ENCODE data around the gene LGI4.

Gene LGI4

DNA sequence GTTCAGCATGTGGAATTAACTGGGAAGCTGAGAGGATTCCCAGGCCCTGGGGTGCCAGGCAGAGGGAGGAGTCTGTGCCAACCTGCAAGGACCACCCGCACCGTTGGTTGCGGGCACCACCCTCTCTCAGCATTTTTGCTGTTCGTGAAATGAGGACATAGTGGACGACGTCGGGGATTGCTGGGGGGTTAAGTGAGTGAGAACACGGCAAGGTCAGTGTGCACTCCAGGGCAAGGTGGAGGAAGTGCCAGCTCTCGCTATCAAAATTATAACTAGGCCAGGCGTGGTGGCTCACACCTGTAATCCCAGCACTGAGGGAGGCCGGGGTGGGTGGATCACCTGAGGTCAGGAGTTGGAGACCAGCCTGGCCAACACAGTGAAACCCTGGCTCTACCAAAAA is 17.1 kb downstream of the LGI4 start:
- Histone ChIP-seq H2AK5ac (ENCODE audit: low read length, severe bottlenecking) (no peak overlapping the region), H3K4me1 (ENCODE audit: control insufficient read depth, insufficient read depth, low read depth, low read length) (peaks cover 2% of the 10 kb centered on the region), H3K4ac (ENCODE audit: low read depth in 1 of 2, low read length in 2 of 2) (no peak overlapping the region), H2BK12ac (ENCODE audit: low read length in 2 of 2) (no peak overlapping the region), H3K4me2 (ENCODE audit: low read length, poor library complexity, severe bottlenecking) (no peak overlapping the region), H2AFZ (ENCODE audit: low read depth, low read length) (no peak overlapping the region), H3K4me3 (ENCODE audit: insufficient read depth in 1 of 2, low read depth in 1 of 2, low read length in 2 of 2) (no peak overlapping the region), H3K14ac (ENCODE audit: low read length in 2 of 2) (no peak overlapping the region), H3K79me1 (replicated peaks; ENCODE audit: low read length, poor library complexity, severe bottlenecking) (no peaks in the 10 kb centered on the region), H2BK15ac (ENCODE audit: low read depth, poor library complexity, severe bottlenecking) (no peak overlapping the region), H3K9me3 (ENCODE audit: control insufficient read depth, low read length) (no peaks in the 10 kb centered on the region), H2BK5ac (ENCODE audit: low read depth, low read length, poor library complexity, severe bottlenecking) (no peak overlapping the region), H3K36me3 (ENCODE audit: control insufficient read depth in 1 of 2, insufficient read depth in 2 of 2, low read depth in 1 of 2, low read length in 2 of 2) (no peaks in the 10 kb centered on the region), H3K18ac (ENCODE audit: low read depth in 1 of 2, low read length in 2 of 2) (no peak overlapping the region), H4K91ac (ENCODE audit: low read length) (no peak overlapping the region), H3K9ac (ENCODE audit: low read length) (no peak overlapping the region), H2BK120ac (ENCODE audit: low read depth, low read length) (no peak overlapping the region), H3K27ac (ENCODE audit: low read length, poor library complexity, severe bottlenecking) (no peak overlapping the region), H4K8ac (ENCODE audit: low read length) (no peak overlapping the region), H3K27me3 (ENCODE audit: control insufficient read depth in 1 of 2, insufficient read depth in 1 of 2, low read length in 2 of 2) (peaks cover 6 to 24% of the 10 kb centered on the region in 2 experiments), H3K23ac (ENCODE audit: low read length in 2 of 2) (no peak overlapping the region)
- DNase-seq = no peak
- WGBS = 83% methylated on average over 11 of the region's 11 CpGs

DNA sequence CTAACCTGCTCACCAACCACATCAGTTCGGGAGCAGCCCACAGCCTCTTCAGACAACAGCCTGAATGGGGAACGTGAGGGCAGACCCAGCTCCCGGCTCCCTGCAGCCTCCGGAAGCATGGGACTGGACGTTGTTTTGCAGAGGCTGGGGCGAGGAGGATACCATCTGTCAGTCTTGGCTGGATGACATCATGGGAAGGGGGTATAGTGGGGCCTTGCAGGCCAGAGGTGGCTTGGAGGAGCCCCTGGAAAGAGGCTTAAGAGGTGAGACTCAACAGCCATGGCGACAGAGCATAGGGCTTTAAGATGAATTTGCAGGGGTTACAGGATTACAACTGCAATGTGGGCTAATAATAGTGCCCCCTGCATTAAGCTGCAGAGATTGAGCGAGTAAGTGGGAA is 17.7 kb downstream of the LGI4 start:
- Histone ChIP-seq H3K14ac (ENCODE audit: low read length in 2 of 2) (no peak overlapping the region), H3K27me3 (ENCODE audit: control insufficient read depth in 1 of 2, insufficient read depth in 1 of 2, low read length in 2 of 2) (peaks cover 6 to 24% of the 10 kb centered on the region in 2 experiments), H3K18ac (ENCODE audit: low read depth in 1 of 2, low read length in 2 of 2) (no peak overlapping the region), H4K8ac (ENCODE audit: low read length) (no peak overlapping the region), H3K4me3 (ENCODE audit: insufficient read depth in 1 of 2, low read depth in 1 of 2, low read length in 2 of 2) (no peak overlapping the region), H3K36me3 (ENCODE audit: control insufficient read depth in 1 of 2, insufficient read depth in 2 of 2, low read depth in 1 of 2, low read length in 2 of 2) (no peaks in the 10 kb centered on the region), H4K91ac (ENCODE audit: low read length) (no peak overlapping the region), H2BK5ac (ENCODE audit: low read depth, low read length, poor library complexity, severe bottlenecking) (no peak overlapping the region), H3K9me3 (ENCODE audit: control insufficient read depth, low read length) (no peaks in the 10 kb centered on the region), H3K23ac (ENCODE audit: low read length in 2 of 2) (no peak overlapping the region), H3K9ac (ENCODE audit: low read length) (no peak overlapping the region), H3K4ac (ENCODE audit: low read depth in 1 of 2, low read length in 2 of 2) (no peak overlapping the region), H2BK15ac (ENCODE audit: low read depth, poor library complexity, severe bottlenecking) (no peak overlapping the region), H2AFZ (ENCODE audit: low read depth, low read length) (no peak overlapping the region), H2AK5ac (ENCODE audit: low read length, severe bottlenecking) (no peak overlapping the region), H3K79me1 (replicated peaks; ENCODE audit: low read length, poor library complexity, severe bottlenecking) (no peaks in the 10 kb centered on the region), H2BK12ac (ENCODE audit: low read length in 2 of 2) (no peak overlapping the region), H3K4me2 (ENCODE audit: low read length, poor library complexity, severe bottlenecking) (no peak overlapping the region), H2BK120ac (ENCODE audit: low read depth, low read length) (no peak overlapping the region), H3K4me1 (ENCODE audit: control insufficient read depth, insufficient read depth, low read depth, low read length) (no peaks in the 10 kb centered on the region), H3K27ac (ENCODE audit: low read length, poor library complexity, severe bottlenecking) (no peak overlapping the region)
- no peak for DNase-seq
- WGBS = 72% methylated on average over 8 of the region's 8 CpGs

DNA sequence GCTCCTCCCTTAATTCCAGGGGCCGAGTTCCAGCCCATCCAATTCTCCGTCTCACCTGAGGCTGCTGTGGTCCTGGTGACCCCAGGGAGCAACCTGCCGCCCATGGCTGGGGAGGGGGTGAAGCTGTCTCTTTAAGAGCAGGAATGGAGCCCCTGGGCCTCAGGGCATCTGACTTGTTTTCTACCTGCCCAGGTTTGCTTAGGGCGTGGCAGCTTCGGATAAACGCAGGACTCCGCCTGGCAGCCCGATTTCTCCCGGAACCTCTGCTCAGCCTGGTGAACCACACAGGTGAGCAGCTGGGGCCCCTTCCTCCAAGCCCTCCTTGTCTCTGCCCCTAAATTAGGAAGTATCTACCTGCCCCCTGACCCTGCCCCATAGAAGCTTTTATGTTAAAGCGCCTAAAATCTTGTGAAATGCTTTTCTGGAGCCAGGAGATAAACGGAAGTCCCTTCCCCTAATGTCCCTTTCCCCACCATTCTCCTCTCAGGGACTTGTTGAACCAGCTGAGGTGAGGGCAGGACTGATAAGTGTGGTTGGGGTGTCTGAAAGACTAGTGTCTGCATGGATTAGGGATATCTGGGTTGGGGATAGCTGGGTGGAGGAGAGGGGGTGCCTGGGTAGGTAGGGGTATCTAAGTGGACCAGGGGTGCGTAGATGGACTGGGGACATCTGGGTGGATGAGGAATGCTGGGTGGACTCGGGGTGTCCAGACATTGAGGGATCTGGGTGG is 18.6 kb downstream of the LGI4 start:
- H3K9me3 ChIP-seq (ENCODE audit: control insufficient read depth, low read length) = no peaks in the 10 kb centered on the region
- no peak overlapping the region for H2BK15ac ChIP-seq (ENCODE audit: low read depth, poor library complexity, severe bottlenecking)
- H3K9ac ChIP-seq (ENCODE audit: low read length) = no peak overlapping the region
- H2BK120ac ChIP-seq (ENCODE audit: low read depth, low read length) = no peak overlapping the region
- H3K79me1 ChIP-seq (replicated peaks; ENCODE audit: low read length, poor library complexity, severe bottlenecking) = no peaks in the 10 kb centered on the region
- no peak overlapping the region for H2AFZ ChIP-seq (ENCODE audit: low read depth, low read length)
- no peak overlapping the region for H3K4me3 ChIP-seq (ENCODE audit: insufficient read depth in 1 of 2, low read depth in 1 of 2, low read length in 2 of 2)
- H3K18ac ChIP-seq (ENCODE audit: low read depth in 1 of 2, low read length in 2 of 2) = no peak overlapping the region
- DNase-seq = no peak
- H2AK5ac ChIP-seq (ENCODE audit: low read length, severe bottlenecking) = no peak overlapping the region
- H3K4me2 ChIP-seq (ENCODE audit: low read length, poor library complexity, severe bottlenecking) = no peak overlapping the region
- 77% methylated on average over 12 of the region's 13 CpGs for WGBS
- H2BK12ac ChIP-seq (ENCODE audit: low read length in 2 of 2) = no peak overlapping the region
- no peak overlapping the region for H4K8ac ChIP-seq (ENCODE audit: low read length)
- H3K27me3 ChIP-seq (ENCODE audit: control insufficient read depth in 1 of 2, insufficient read depth in 1 of 2, low read length in 2 of 2) = peaks cover 6 to 24% of the 10 kb centered on the region in 2 experiments
- H3K4me1 ChIP-seq (ENCODE audit: control insufficient read depth, insufficient read depth, low read depth, low read length) = no peaks in the 10 kb centered on the region
- no peak overlapping the region for H3K14ac ChIP-seq (ENCODE audit: low read length in 2 of 2)
- H3K36me3 ChIP-seq (ENCODE audit: control insufficient read depth in 1 of 2, insufficient read depth in 2 of 2, low read depth in 1 of 2, low read length in 2 of 2) = no peaks in the 10 kb centered on the region
- no peak overlapping the region for H4K91ac ChIP-seq (ENCODE audit: low read length)
- H3K27ac ChIP-seq (ENCODE audit: low read length, poor library complexity, severe bottlenecking) = no peak overlapping the region
- no peak overlapping the region for H3K23ac ChIP-seq (ENCODE audit: low read length in 2 of 2)
- no peak overlapping the region for H3K4ac ChIP-seq (ENCODE audit: low read depth in 1 of 2, low read length in 2 of 2)
- H2BK5ac ChIP-seq (ENCODE audit: low read depth, low read length, poor library complexity, severe bottlenecking) = no peak overlapping the region

DNA sequence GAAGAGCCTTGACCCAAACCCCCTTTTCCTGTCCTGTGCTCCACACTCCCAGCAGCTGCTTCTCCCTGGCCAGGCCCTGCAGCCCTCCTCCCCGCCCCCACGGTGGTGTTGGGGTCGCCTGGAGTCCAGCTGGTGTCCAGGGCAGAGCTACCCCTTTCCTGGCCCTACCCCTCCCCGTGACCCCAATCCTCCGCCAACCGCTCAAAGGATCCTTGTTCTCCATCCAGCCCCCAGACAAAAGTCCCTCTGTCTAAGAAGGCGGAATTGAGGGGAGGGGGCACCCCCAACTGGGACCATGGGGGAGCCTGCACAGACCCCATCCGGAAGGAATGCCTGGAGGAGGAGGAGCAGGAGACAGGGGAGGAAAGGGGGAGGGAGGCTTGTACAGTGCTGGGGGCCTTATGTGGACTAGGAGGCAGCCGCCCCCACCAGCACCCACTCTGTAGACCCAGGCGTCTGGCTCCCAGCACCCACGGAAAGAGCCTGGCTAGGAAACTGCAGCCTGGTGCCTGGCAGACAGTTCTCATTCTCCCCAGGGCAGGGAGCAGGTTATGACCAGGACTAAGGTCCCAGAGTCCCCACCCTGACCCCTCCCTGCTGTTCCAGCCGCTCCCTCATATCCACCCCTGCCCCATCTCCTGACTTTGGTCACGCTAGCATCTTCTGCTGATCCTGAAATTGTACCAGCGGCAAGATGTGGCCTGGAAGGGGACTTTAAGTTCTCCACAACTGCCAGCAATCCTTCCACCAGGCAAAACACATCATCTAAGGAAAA is 19.5 kb downstream of the LGI4 start, which contains the start of gene FXYD3:
TSS of gene FXYD3 (plus strand) at position 647 of the 775 bp plus-strand sequence. CDS start 3,554 bp downstream, outside the sequence.
- Histone ChIP-seq H3K23ac (ENCODE audit: low read length in 2 of 2) (no peak within 1 kb of the TSS), H2BK15ac (ENCODE audit: low read depth, poor library complexity, severe bottlenecking) (peak within 1 kb of the TSS; percentile 7), H2AK5ac (ENCODE audit: low read length, severe bottlenecking) (no peak within 1 kb of the TSS), H3K4me3 (ENCODE audit: insufficient read depth in 1 of 2, low read depth in 1 of 2, low read length in 2 of 2) (peak within 1 kb of the TSS in 1 of 2 experiments; percentile 69), H2BK5ac (ENCODE audit: low read depth, low read length, poor library complexity, severe bottlenecking) (no peak within 1 kb of the TSS), H4K8ac (ENCODE audit: low read length) (no peak within 1 kb of the TSS), H3K36me3 (ENCODE audit: control insufficient read depth in 1 of 2, insufficient read depth in 2 of 2, low read depth in 1 of 2, low read length in 2 of 2) (no peaks in the 10 kb centered on the region), H3K27ac (ENCODE audit: low read length, poor library complexity, severe bottlenecking) (no peak within 1 kb of the TSS), H2AFZ (ENCODE audit: low read depth, low read length) (no peak within 1 kb of the TSS), H2BK12ac (ENCODE audit: low read length in 2 of 2) (no peak within 1 kb of the TSS), H3K9me3 (ENCODE audit: control insufficient read depth, low read length) (no peaks in the 10 kb centered on the region), H3K18ac (ENCODE audit: low read depth in 1 of 2, low read length in 2 of 2) (no peak within 1 kb of the TSS), H3K9ac (ENCODE audit: low read length) (peak within 1 kb of the TSS; percentile 76), H3K4ac (ENCODE audit: low read depth in 1 of 2, low read length in 2 of 2) (no peak within 1 kb of the TSS), H3K79me1 (replicated peaks; ENCODE audit: low read length, poor library complexity, severe bottlenecking) (no peaks in the 10 kb centered on the region), H3K4me1 (ENCODE audit: control insufficient read depth, insufficient read depth, low read depth, low read length) (no peaks in the 10 kb centered on the region), H2BK120ac (ENCODE audit: low read depth, low read length) (no peak within 1 kb of the TSS), H3K14ac (ENCODE audit: low read length in 2 of 2) (no peak within 1 kb of the TSS), H4K91ac (ENCODE audit: low read length) (no peak within 1 kb of the TSS), H3K4me2 (ENCODE audit: low read length, poor library complexity, severe bottlenecking) (no peak within 1 kb of the TSS), H3K27me3 (ENCODE audit: control insufficient read depth in 1 of 2, insufficient read depth in 1 of 2, low read length in 2 of 2) (peaks cover 6 to 24% of the 10 kb centered on the region in 2 experiments)
- DNase-seq = no peak
- WGBS = 63% methylated on average over 12 of the region's 14 CpGs
